Tibial nerve (tissue), 4 donors: Measurements from ENCODE around the gene B3GALT4. TPM values are rescaled to one million over a fixed set of nuclear protein-coding genes. Genes with fewer than 3 reads are reported as not detected.

Experiments
- DNase-seq, 2 donors: peaks; one replicate each; pipeline ENCODE4 v3.0.0-alpha.2; 2019; ENCODE audit warnings: low spot score in 2 of 2
- H3K27ac ChIP-seq, 4 donors: fragments of 200-600 bp; sonication (generic) in 3 of 4; one replicate each; pipeline ENCODE4 v1.5.1; 2017 to 2019; ENCODE audit warnings: mild to moderate bottlenecking in 1 of 4
- H3K27me3 ChIP-seq, 2 donors: fragments of 200-600 bp; sonication (generic) in 1 of 2; one replicate each; pipeline versions ENCODE4 v1.5.1 to v1.6.0; 2017 to 2019
- H3K36me3 ChIP-seq, 3 donors: fragments of 200-600 bp; sonication (generic); one replicate each; pipeline ENCODE4 v1.5.1; 2018 to 2019
- H3K4me1 ChIP-seq, 4 donors: fragments of 200-600 bp; sonication (generic) in 3 of 4; one replicate each; pipeline ENCODE4 v1.5.1; 2017 to 2019
- H3K4me3 ChIP-seq, 4 donors: fragments of 200-600 bp; sonication (generic) in 3 of 4; one replicate each; pipeline ENCODE4 v1.5.1; 2017 to 2019; ENCODE audit warnings: mild to moderate bottlenecking in 1 of 4, moderate library complexity in 1 of 4
- H3K9me3 ChIP-seq, 4 donors: fragments of 200-600 bp; sonication (generic) in 3 of 4; one replicate each; pipeline ENCODE4 v1.5.1; 2017 to 2019
- CTCF ChIP-seq, 5 experiments: fragments of 200-600 bp in 3 of 5; fragments of 450-650 bp in 2 of 5; sonication (generic) in 3 of 5; IDR thresholded peaks; one replicate each; pipeline ENCODE4 v1.5.1; 2016 to 2019; ENCODE audit warnings: antibody characterized with exemption in 5 of 5, mild to moderate bottlenecking in 3 of 5, moderate library complexity in 2 of 5
- EP300 ChIP-seq, 2 donors: sonication (generic); formaldehyde crosslinking; IDR thresholded peaks; one replicate each; pipeline ENCODE4 v1.6.1; 2017; ENCODE audit warnings: antibody characterized with exemption in 2 of 2, mild to moderate bottlenecking in 1 of 2
- POLR2A ChIP-seq, 2 donors: fragments of 450-650 bp; IDR thresholded peaks; one replicate each; pipeline ENCODE4 v1.6.1; 2017; ENCODE audit warnings: antibody characterized with exemption in 2 of 2, mild to moderate bottlenecking in 2 of 2, moderate library complexity in 2 of 2
- WGBS, 2 donors: methylation state at CpG; one replicate each; pipeline ENCODE4 v1.1.5; 2018; 5-methylcytosine and 5-hydroxymethylcytosine counted together
- total RNA-seq, 4 donors: library from RNA; depleted of rRNA; stranded (reverse); fragments of >200 nt; gene quantifications; one replicate each; pipeline ENCODE4 v1.1.0, GENCODE V29; 2016

B3GALT4 gene
- total RNA-seq, 4 donors from 2014 or later: 7.5 to 30.4 (median 17.7) TPM

- H3K27ac ChIP-seq: no peak overlapping the region
- DNase-seq: no peak
- H3K4me3 ChIP-seq: no peak overlapping the region
- 77 to 78% methylated on average over 14 to 15 of the region's 15 CpGs for WGBS, 2 donors
- H3K27me3 ChIP-seq: no peaks in the 10 kb centered on the region
- H3K36me3 ChIP-seq: peaks cover 0 to 63% (median 15%) of the 10 kb centered on the region in 3 donors
- peaks cover 3 to 34% (median 9%) of the 10 kb centered on the region in 4 donors for H3K4me1 ChIP-seq
- TF ChIP-seq EP300 (IDR thresholded peaks at IDR 0.05) (no peak), CTCF (IDR thresholded peaks at IDR 0.05) (no peak)
- H3K9me3 ChIP-seq: no peaks in the 10 kb centered on the region
These were observed 18.9 kb downstream of the B3GALT4 start for GRCh38 chr6:33295621-33296369.

DNA sequence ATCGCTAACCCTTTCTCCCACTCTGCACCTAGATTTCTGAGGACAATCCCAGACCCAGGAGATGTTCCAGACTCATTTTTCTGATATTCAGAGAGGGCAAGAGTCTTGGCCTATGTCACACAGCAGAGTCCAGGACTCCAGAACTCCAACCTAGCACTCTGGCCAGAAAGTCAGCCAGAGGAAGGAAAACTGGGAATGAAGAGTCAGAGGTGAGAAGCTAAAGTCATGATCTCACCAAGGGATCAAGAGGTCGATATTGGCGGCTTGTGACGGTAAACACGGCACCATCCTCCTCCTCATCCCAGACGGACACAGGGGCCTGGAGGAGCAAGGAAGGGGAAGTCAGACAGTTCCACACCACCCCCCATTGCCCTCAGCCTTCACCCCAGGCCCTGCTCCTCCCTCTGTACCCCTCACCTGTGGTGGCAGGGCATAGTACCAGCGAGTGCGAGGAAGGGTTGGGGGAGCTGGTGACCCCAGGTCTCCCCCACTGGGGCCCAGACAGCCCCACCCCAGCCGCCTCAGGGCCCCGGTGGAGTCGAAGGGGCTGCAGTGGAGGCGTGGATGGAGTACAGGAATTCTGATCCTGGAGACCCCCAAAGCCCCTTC, 20.0 kb downstream of the B3GALT4 start:
- Histone ChIP-seq H3K9me3 (no peaks in the 10 kb centered on the region), H3K27ac (peak overlapping the region; percentile 90 to 98 (median 97)), H3K4me3 (peak overlapping the region in 3 of 4 donors; percentile 68 to 85 (median 72)), H3K4me1 (peaks cover 3 to 43% (median 11%) of the 10 kb centered on the region in 4 donors), H3K36me3 (peaks cover 0 to 60% (median 15%) of the 10 kb centered on the region in 3 donors), H3K27me3 (no peaks in the 10 kb centered on the region)
- WGBS, 2 donors: 68 to 72% methylated on average over 7 to 12 of the region's 12 CpGs
- DNase-seq: no peak
- TF ChIP-seq EP300 (IDR thresholded peaks at IDR 0.05) (no peak), CTCF (IDR thresholded peaks at IDR 0.05) (no peak), POLR2A (IDR thresholded peaks at IDR 0.05) (no peak)

GRCh38 chr6:33297406-33297955, 20.6 kb downstream of the B3GALT4 start:
- TF ChIP-seq EP300 (IDR thresholded peaks at IDR 0.05): no peak
- no peak for TF ChIP-seq POLR2A (IDR thresholded peaks at IDR 0.05)
- no peak for TF ChIP-seq CTCF (IDR thresholded peaks at IDR 0.05)
- H3K36me3 ChIP-seq: peaks cover 0 to 60% (median 15%) of the 10 kb centered on the region in 3 donors
- H3K4me1 ChIP-seq: peaks cover 3 to 46% (median 11%) of the 10 kb centered on the region in 4 donors
- DNase-seq: no peak
- 13 to 16% methylated on average over 15 to 16 of the region's 16 CpGs for WGBS, 2 donors
- H3K9me3 ChIP-seq: no peaks in the 10 kb centered on the region
- no peaks in the 10 kb centered on the region for H3K27me3 ChIP-seq
- peak overlapping the region; percentile 90 to 98 (median 97) for H3K27ac ChIP-seq
- peak overlapping the region; percentile 68 to 85 (median 77) for H3K4me3 ChIP-seq

DNA sequence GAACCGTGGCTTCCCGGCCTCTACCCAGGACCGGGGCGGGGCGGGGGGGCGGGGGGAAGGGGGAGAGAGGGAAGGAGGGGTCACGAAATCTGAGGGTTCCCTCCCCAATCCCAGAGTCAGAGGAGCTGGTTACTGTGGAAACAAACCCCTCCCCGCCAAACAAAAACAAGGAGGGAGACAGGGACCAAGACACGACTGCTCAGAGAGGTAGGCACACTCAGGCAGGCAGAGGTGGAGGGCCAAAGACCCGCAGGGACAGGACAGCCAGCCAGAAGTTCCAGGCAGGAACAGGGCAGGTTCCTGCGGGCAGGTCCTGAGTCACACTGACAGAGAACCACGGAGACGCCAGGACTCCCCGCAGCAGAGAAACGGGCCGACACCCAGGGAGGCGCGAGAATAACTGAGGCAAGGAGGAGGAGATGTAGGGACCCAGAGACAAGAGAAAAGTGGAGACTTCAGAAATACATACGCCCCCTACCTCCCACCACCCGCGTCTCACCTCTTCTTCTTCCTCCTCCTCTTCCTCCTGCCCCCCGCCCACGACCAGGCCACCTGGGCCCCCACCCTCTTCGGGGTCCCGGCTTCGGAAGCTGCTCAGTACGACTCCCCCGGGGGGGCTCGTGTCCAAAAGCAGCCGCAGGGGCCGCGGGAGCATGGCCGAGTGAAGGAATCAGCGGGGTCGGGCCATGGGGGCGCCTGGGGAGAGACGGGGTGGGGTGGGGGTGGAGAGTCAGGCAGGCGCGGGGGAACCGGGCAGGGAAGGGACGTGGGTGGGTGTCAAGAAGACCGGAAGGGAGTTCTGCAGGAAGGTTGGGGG, 21.2 kb downstream of the B3GALT4 start:
- Histone ChIP-seq H3K9me3 (no peaks in the 10 kb centered on the region), H3K4me3 (peak overlapping the region; percentile 68 to 85 (median 77)), H3K27me3 (no peaks in the 10 kb centered on the region), H3K4me1 (peaks cover 3 to 46% (median 11%) of the 10 kb centered on the region in 4 donors), H3K27ac (peak overlapping the region; percentile 90 to 98 (median 97)), H3K36me3 (peaks cover 0 to 60% (median 14%) of the 10 kb centered on the region in 3 donors)
- peak; percentile 67 to 88 for DNase-seq
- 2% methylated on average over 37 to 42 of the region's 42 CpGs for WGBS, 2 donors
- TF ChIP-seq POLR2A (IDR thresholded peaks at IDR 0.05): peak in 1 of 2 donors; percentile 45
- peak in 1 of 2 donors; percentile 53 for TF ChIP-seq EP300 (IDR thresholded peaks at IDR 0.05)
- no peak for TF ChIP-seq CTCF (IDR thresholded peaks at IDR 0.05)
